ENCODE measurements around the gene PRRT2.
"Not testable (repeated sequence)": the region's sequence is repeated elsewhere in the genome, so short reads cannot be mapped to it uniquely, and the experiment has no call there.

Gene PRRT2

DNA sequence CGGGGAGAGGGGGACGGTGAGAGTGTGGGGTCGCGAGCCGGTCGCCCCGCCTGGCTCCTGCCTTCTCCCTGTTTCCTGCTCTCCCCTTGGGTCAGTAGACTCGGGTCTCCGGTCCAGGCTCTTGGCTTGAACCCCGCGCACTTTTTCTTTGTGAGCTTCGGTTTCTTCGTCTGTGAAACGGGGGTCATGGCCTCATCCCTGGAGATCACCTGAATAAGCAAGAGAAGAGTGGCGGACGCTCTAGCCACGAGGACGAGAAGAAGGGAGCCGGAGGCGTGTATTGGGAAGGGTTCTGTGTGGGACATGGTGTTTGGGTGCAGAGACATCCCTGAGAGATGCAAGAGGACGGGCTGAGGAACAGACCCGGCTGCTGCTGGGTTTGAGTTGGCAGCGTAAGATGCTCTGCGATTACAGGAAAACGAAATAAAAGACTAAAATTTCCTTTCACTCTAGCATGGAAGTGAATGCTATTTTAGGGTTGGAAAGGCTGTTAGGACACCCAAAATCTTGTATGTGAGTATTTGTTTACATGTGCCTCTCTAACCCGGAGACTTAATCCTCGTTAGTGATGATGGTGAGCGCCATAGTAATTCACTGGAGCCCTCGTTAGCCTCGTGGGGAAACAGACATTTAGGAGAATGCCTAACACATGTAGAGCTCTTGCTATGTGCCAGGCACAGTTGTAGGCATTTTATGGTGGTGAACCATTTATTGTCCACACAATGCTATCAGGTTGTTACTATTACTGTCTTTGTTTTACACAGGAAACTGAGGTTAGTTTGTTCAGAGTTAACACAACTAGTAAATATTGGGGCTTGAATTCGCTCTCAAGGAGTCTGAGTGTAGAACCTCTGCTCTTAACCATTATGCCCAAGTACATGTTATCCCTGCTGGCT lies 20.8 kb upstream of the PRRT2 start:
- DNase-seq, result no peak

DNA sequence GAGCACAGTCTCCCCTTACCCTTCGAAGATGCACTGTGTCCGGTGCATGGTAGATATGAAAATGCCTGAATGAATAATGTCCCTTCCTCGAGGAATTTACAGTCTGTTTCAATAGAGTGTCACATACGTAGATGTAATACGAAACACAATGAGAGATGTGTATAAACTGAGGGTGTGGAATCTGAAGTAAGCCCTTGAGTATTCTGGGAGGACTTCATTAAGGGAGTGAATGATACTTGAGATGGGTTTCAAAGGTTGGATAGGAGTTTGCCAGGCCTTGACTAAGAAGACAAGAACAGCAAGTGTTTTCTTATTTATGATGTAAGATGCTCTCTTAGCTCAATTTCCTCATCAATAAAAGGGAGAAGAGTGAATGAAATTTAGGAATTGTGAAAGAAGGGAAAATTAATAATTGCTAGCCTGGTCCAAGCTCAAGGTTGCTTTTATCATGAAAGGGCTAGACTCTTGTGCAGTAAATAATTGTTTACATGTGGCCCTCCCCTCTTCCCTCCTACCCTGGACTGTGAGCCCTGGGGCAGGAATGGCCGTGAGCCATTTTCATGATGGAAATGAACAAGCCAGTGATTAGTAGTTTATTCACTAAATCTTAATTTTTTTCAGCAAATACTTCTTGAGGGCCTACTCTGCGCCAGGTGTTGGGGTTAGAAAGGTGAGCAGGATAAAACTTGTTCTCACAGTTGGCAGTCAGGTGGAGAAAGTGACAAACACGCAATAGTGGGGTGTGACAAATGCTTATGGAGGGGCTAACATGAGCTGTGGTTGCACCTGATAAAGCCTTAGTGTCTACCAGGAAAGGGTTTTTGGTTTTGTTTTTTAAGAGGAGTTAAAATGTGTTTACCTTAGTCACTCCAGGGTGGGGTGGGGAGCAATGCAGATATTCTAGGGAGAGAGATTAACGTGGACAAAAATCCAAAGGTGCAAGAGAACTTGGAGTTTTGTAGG lies 19.9 kb upstream of the PRRT2 start:
- no peak for DNase-seq

DNA sequence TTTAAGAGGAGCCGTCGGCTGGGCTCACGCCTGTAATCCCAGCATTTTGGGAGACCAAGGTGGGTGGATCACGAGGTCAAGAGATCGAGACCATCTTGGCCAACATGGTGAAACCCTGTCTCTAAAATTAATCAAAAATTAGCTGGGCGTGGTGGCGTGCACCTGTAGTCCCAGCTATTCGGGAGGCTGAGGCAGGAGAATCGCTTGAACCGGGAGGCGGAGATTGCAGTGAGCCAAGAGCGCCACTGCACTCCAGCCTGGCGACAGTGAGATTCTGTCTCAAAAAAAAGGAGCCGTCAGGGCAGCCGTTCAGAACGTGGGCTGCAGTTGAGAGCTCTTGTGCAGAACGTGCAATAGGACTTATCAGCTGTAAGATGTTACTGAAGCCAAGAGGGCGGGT lies 18.8 kb upstream of the PRRT2 start:
- DNase-seq, result not testable (repeated sequence)

DNA sequence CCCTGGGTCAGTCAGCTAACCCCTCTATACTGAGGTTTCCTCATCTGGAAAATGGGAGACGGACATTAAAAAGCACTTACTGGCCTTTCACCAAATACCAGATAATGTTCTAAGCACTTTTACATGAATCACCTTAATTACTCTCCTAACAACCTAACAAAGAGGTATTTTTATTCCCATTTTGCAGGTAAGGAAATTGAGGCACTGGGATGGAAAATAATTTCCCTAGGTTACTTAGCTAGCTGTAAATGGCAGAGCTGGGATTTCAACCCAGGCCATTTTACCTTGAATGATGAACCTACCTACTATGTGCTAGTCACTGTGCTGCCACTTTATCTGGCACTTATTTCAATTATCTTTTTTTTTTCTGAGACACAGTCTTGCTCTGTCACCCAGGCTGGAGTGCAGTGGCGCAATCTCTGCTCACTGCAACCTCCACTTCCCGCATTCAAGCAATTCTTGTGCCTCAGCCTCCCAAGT lies 17.7 kb upstream of the PRRT2 start:
- no peak for DNase-seq

DNA sequence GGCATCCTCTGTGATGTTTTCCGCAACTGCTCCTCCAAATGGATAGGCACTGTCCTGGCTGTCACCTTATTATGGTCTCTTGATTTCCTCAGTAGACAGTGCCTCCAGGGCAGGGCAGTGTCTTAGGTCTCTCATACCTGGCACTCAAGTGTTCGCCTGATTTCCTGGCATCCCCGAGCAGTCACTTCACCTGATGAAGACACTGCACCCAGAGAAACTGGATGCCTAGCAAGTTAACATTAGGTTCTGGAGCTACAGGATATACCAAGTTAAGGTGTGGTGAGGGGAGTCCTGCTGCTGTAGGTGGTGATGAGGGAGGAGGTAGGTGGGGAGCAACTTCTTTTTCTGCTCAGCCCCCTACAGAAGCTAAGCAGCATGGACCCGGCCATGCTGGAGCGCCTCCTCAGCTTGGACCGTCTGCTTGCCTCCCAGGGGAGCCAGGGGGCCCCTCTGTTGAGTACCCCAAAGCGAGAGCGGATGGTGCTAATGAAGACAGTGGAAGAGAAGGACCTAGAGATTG lies 9.5 kb upstream of the PRRT2 start:
- no peak for DNase-seq

DNA sequence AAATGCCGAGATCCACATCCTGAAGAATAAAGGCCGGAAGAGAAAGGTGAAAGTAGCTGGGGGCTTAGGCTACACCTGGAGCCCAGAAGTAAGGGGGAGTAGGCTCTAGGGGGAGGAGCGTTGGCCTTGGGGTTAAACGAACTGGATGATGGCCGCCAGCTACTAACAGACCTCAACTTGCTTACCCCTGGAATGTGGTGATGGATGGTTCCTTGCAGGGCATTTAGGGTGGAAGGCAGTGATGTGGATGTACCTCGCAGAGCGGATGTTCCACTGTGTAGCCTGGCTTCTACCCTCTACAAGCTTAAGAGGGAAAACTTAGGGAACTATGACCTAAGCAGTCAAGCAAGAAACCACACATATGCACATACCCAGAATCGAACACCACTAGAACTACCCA lies 8.0 kb upstream of the PRRT2 start:
- DNase-seq, result no peak

GRCh38 chr16:29804455-29805231 lies 7.3 kb upstream of the PRRT2 start:
- peak; percentile 54 for DNase-seq

GRCh38 chr16:29805232-29806098 lies 6.5 kb upstream of the PRRT2 start:
- DNase-seq, result peak; percentile 100

DNA sequence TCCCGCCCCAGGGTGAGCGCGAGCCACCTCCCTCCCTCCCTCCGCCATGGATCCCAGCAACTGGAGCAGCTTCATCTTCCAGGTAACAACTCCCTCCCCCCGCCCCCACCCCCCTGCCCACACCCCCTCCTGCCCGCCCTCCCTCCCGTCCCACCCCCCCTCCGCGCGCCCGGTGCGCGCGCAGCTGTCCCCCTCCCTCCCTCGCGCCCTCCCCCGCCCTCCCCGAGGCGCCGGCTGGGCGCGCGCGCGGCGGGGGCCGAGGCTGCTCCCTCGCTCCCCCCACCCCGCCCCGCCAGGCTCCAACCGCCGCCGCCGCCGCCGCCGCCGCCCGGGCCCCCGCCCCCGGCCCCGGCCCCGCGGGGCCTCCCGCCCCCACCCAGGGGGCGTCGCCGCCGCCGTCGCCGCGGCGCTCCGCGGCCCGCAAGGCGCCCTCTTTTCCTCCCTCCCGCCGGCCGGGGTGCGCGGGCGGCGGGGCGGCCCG lies 5.9 kb upstream of the PRRT2 start, which contains the start of gene MAZ:
Gene MAZ, plus strand, starts transcription at position 431 of the 481 bp plus-strand sequence. CDS start 173 bp downstream, outside the sequence.
- DNase-seq, result peak; percentile 85

DNA sequence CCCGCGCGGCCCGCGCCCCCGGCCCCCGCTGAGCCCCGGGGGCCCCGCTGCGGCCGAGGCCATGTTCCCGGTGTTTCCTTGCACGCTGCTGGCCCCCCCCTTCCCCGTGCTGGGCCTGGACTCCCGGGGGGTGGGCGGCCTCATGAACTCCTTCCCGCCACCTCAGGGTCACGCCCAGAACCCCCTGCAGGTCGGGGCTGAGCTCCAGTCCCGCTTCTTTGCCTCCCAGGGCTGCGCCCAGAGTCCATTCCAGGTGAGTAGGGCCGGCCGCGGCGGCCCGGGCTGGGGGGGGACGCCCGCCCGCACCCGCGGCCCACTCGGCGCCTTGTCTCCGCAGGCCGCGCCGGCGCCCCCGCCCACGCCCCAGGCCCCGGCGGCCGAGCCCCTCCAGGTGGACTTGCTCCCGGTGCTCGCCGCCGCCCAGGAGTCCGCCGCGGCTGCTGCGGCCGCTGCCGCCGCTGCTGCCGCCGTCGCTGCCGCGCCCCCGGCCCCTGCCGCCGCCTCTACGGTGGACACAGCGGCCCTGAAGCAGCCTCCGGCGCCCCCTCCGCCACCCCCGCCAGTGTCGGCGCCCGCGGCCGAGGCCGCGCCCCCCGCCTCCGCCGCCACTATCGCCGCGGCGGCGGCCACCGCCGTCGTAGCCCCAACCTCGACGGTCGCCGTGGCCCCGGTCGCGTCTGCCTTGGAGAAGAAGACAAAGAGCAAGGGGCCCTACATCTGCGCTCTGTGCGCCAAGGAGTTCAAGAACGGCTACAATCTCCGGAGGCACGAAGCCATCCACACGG lies 5.2 kb upstream of the PRRT2 start:
- DNase-seq, result peak; percentile 90

- DNase-seq, result peak; percentile 86
Observed at GRCh38 chr16:29807426-29808218, 4.4 kb upstream of the PRRT2 start.

GRCh38 chr16:29808219-29808900 lies 3.6 kb upstream of the PRRT2 start:
- DNase-seq, result no peak

- no peak for DNase-seq
Observed at GRCh38 chr16:29809031-29809747, 2.8 kb upstream of the PRRT2 start.

DNA sequence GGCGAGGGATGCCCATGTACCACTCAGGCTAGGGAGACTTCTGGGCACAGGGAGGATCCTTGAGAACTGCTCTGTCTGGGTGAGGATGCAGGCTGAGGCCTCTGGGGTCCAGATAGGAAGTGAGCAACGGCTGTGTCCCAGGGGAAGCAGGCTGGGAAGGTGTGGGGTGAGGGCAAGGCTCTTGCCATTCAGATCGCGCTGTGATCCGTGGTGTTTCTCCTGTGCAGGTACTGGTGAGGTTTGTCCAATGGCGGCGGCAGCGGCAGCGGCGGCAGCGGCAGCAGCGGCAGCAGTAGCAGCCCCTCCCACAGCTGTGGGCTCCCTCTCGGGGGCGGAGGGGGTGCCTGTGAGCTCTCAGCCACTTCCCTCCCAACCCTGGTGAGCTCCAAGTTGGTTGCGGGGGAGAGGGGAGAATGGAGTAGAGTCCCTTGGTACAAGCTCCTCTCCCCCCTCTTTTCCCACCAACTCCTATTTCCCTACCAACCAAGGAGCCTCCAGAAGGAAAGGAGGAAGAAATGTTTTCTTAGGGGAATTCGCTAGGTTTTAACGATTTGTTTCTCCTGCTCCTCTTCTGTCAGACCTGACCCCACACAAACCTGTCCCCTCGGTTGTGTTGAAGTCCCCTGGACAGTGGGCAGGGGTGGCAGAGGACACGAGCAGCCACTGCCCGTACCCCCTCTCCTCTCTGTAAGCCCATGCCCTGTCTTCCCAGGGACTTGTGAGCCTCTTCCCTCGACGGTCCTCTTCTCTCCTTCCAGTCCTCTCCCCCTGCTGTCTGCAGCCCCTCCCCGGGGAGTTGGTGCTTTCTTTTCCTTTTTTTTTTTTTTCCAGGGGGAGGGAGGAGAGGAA lies 1.9 kb upstream of the PRRT2 start:
- no peak for DNase-seq

DNA sequence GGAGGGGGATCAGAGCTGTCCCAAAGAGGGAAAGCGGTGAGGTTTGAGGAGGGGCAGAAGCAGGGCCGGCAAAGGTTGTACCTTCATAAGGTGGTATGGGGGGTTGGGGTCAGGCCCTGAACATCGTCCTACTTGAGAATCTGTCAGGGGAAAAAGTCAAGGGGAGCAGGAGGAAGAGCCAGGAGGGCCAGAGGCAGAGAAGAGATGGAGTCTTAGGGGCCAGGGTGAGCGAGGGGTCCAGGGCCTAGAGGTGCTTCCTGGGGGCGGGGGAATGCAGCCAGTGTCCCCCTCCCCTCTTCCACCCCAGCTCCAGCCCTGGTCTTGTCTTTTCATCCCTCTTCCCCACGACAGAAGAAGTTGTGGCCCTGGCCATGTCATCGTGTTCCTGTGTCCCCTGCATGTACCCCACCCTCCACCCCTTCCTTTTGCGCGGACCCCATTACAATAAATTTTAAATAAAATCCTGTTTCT lies 1.3 kb upstream of the PRRT2 start:
- DNase-seq, result no peak

- peak; percentile 89 for DNase-seq
Observed at GRCh38 chr16:29811170-29811895, 660 bp upstream of the PRRT2 start.
